Hematopoietic multipotent progenitor cell treated with erythropoietin and hydrocortisone succinate and interleukin-3 and kit ligand, for 8 days (in vitro differentiated cells): ENCODE measurements around the gene RIMBP2.

ENCODE experiments used
- DNase-seq: peaks from one replicate; pipeline ENCODE4 v3.0.0-alpha.2; 2015

RIMBP2 gene

GRCh38 chr12:130497321-130497720 lies 218.8 kb downstream of the RIMBP2 start:
- DNase-seq = no peak

GRCh38 chr12:130496516-130497120 lies 219.5 kb downstream of the RIMBP2 start:
- DNase-seq = no peak

- DNase-seq = no peak
These were observed 220.9 kb downstream of the RIMBP2 start for GRCh38 chr12:130495156-130495555.

GRCh38 chr12:130494736-130495135 lies 221.4 kb downstream of the RIMBP2 start:
- no peak for DNase-seq

GRCh38 chr12:130493951-130494350 lies 222.1 kb downstream of the RIMBP2 start:
- no peak for DNase-seq

GRCh38 chr12:130491421-130492357 lies 224.4 kb downstream of the RIMBP2 start:
- no peak for DNase-seq

- DNase-seq = no peak
These were observed 225.4 kb downstream of the RIMBP2 start for GRCh38 chr12:130490674-130491073.

- no peak for DNase-seq
These were observed 226.8 kb downstream of the RIMBP2 start for GRCh38 chr12:130489293-130489692.

- no peak for DNase-seq
These were observed 227.8 kb downstream of the RIMBP2 start for GRCh38 chr12:130488358-130488710.

GRCh38 chr12:130487636-130488357 lies 228.3 kb downstream of the RIMBP2 start:
- no peak for DNase-seq

- DNase-seq = no peak
These were observed 229.1 kb downstream of the RIMBP2 start for GRCh38 chr12:130486891-130487416.

- no peak for DNase-seq
These were observed 230.0 kb downstream of the RIMBP2 start for GRCh38 chr12:130486146-130486435.

- DNase-seq = no peak
These were observed 230.6 kb downstream of the RIMBP2 start for GRCh38 chr12:130485291-130486145.

GRCh38 chr12:130484221-130484620 lies 231.9 kb downstream of the RIMBP2 start:
- DNase-seq = no peak

- no peak for DNase-seq
These were observed 232.4 kb downstream of the RIMBP2 start for GRCh38 chr12:130483616-130484180.

GRCh38 chr12:130482448-130482847 lies 233.7 kb downstream of the RIMBP2 start:
- no peak for DNase-seq

- no peak for DNase-seq
These were observed 234.7 kb downstream of the RIMBP2 start for GRCh38 chr12:130481392-130481879.

- DNase-seq = no peak
These were observed 235.2 kb downstream of the RIMBP2 start for GRCh38 chr12:130480887-130481286.

- no peak for DNase-seq
These were observed 235.9 kb downstream of the RIMBP2 start for GRCh38 chr12:130480231-130480630.

GRCh38 chr12:130479401-130480125 lies 236.5 kb downstream of the RIMBP2 start:
- no peak for DNase-seq

- DNase-seq = no peak
These were observed 237.3 kb downstream of the RIMBP2 start for GRCh38 chr12:130478786-130479185.
